Measurements from ENCODE around the gene PTGER3. TPM values are rescaled to one million over a fixed set of nuclear protein-coding genes. Genes with fewer than 3 reads are reported as not detected.
A peak's percentile ranks its signal among the peaks of the same experiment; 100 is the strongest.

PTGER3 gene
- total and polyA plus RNA-seq, 10 of the 15 experiments (the other 5 are each of a cell fraction or from before 2014, with no cell fraction given): under 0.01 to 0.04 (median 0.02) TPM; not detected in 7

DNA sequence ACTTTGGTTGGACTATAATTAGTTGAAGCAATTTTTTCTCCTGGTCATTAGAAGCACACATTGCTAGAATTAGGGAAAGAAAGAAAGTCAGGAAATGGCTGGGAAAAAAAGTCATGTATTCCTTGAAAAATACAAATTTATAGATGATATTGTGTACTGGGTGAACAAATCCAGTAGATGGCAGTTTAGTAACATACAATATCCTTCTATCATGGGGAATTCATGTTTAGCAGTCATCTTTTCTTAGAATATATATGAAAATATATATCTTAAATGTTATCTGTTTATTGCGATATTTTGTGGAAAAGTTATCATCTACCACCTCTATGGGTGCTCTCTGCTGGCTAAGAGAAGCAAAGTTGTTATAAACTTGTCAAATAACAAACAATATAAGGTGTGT is 46.3 kb upstream of the PTGER3 start:
- FAIRE-seq (no peak), ATAC-seq (no peak), DNase-seq (ENCODE audit: low read depth, low spot score) (no peak)
- no peaks in the 10 kb centered on the region for H3K9me3 ChIP-seq (replicated peaks; ENCODE audit: control insufficient read depth, insufficient read depth, low read length)
- H3K9ac ChIP-seq (ENCODE audit: control insufficient read depth, insufficient read depth, low read length): no peak overlapping the region
- no peaks in the 10 kb centered on the region for H3K79me2 ChIP-seq (ENCODE audit: control insufficient read depth, insufficient read depth, low read length)
- H3K27me3 ChIP-seq (replicated peaks in 1 of 2; ENCODE audit: control insufficient read depth in 2 of 2, insufficient read depth in 2 of 2, low read length in 1 of 2): no peaks in the 10 kb centered on the region
- ChIA-PET CTCF (interaction anchor here (0.8 to 2.8 kb wide), 3 partner anchors 271 to 944 kb away, joined by 3 to 10 read pairs (median 7); no protein-coding TSS in a partner anchor), POLR2A (no interaction called here), RAD21 (ENCODE audit: unreplicated experiment) (no interaction called here), SMC1A (ENCODE audit: uncharacterized antibody, unreplicated experiment) (interaction anchor here (1.5 kb wide), 1 partner anchor 9 kb away, joined by 7 read pairs; no protein-coding TSS in a partner anchor)
- no peak overlapping the region for H3K4me3 ChIP-seq
- H3K27ac ChIP-seq (ENCODE audit: control insufficient read depth, insufficient read depth): no peak overlapping the region
- no peak overlapping the region for H3K4me2 ChIP-seq (ENCODE audit: control insufficient read depth, insufficient read depth)
- TF ChIP-seq, protein P1, sequence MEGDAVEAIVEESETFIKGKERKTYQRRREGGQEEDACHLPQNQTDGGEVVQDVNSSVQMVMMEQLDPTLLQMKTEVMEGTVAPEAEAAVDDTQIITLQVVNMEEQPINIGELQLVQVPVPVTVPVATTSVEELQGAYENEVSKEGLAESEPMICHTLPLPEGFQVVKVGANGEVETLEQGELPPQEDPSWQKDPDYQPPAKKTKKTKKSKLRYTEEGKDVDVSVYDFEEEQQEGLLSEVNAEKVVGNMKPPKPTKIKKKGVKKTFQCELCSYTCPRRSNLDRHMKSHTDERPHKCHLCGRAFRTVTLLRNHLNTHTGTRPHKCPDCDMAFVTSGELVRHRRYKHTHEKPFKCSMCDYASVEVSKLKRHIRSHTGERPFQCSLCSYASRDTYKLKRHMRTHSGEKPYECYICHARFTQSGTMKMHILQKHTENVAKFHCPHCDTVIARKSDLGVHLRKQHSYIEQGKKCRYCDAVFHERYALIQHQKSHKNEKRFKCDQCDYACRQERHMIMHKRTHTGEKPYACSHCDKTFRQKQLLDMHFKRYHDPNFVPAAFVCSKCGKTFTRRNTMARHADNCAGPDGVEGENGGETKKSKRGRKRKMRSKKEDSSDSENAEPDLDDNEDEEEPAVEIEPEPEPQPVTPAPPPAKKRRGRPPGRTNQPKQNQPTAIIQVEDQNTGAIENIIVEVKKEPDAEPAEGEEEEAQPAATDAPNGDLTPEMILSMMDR (IDR thresholded peaks at IDR 0.05 in 2 of 3, conservative IDR thresholded peaks at IDR 0.05 in 1 of 3; ENCODE audit: control insufficient read depth in 2 of 3, extremely low read depth in 1 of 3, insufficient read depth in 1 of 3, low read depth in 3 of 3, low read length in 3 of 3): peak in 1 of 3 experiments; percentile 14; a peak in 2 of 6 replicates
- TF ChIP-seq RAD21 (IDR thresholded peaks at IDR 0.05; ENCODE audit: insufficient read depth, low read depth, low read length): peak; percentile 32; the same call in 1 of the 2 replicates
- TF ChIP-seq SMC3 (IDR thresholded peaks at IDR 0.05; ENCODE audit: borderline replicate concordance, low read length): 0 out of 2 replicates have a peak, but pooled peaks have one; percentile 2
- TF ChIP-seq NFIC (IDR thresholded peaks at IDR 0.05; ENCODE audit: low read depth, low read length): no peak
- TF ChIP-seq, protein P2, sequence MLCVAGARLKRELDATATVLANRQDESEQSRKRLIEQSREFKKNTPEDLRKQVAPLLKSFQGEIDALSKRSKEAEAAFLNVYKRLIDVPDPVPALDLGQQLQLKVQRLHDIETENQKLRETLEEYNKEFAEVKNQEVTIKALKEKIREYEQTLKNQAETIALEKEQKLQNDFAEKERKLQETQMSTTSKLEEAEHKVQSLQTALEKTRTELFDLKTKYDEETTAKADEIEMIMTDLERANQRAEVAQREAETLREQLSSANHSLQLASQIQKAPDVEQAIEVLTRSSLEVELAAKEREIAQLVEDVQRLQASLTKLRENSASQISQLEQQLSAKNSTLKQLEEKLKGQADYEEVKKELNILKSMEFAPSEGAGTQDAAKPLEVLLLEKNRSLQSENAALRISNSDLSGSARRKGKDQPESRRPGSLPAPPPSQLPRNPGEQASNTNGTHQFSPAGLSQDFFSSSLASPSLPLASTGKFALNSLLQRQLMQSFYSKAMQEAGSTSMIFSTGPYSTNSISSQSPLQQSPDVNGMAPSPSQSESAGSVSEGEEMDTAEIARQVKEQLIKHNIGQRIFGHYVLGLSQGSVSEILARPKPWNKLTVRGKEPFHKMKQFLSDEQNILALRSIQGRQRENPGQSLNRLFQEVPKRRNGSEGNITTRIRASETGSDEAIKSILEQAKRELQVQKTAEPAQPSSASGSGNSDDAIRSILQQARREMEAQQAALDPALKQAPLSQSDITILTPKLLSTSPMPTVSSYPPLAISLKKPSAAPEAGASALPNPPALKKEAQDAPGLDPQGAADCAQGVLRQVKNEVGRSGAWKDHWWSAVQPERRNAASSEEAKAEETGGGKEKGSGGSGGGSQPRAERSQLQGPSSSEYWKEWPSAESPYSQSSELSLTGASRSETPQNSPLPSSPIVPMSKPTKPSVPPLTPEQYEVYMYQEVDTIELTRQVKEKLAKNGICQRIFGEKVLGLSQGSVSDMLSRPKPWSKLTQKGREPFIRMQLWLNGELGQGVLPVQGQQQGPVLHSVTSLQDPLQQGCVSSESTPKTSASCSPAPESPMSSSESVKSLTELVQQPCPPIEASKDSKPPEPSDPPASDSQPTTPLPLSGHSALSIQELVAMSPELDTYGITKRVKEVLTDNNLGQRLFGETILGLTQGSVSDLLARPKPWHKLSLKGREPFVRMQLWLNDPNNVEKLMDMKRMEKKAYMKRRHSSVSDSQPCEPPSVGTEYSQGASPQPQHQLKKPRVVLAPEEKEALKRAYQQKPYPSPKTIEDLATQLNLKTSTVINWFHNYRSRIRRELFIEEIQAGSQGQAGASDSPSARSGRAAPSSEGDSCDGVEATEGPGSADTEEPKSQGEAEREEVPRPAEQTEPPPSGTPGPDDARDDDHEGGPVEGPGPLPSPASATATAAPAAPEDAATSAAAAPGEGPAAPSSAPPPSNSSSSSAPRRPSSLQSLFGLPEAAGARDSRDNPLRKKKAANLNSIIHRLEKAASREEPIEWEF (IDR thresholded peaks at IDR 0.05; ENCODE audit: insufficient replicate concordance, low read depth, low read length): no peak
- BruUV-seq (replicated peaks): no TSS peak
- no peak overlapping the region for H2AFZ ChIP-seq (ENCODE audit: control insufficient read depth, low read depth, low read length)
- WGBS (ENCODE audit: insufficient coverage, insufficient replicate concordance, low lambda C conversion rate, missing lambda C conversion rate): 38% methylated on average over 1 of the region's 1 CpG
- H3K4me1 ChIP-seq (ENCODE audit: control insufficient read depth, insufficient read depth, low read length): no peaks in the 10 kb centered on the region
- H3K36me3 ChIP-seq (ENCODE audit: control insufficient read depth in 2 of 2, insufficient read depth in 2 of 2, low read length in 1 of 2): no peaks in the 10 kb centered on the region
- intact Hi-C loops (cut with micrococcal nuclease; ENCODE audit: unreplicated experiment): loop anchor here (5.0 kb wide), 2 partner anchors 428 to 943 kb away; no protein-coding TSS in a partner anchor
- in situ Hi-C loops (cut with MboI): loop anchor here (25.0 kb wide), 1 partner anchor 943 kb away; no protein-coding TSS in a partner anchor
- H4K20me1 ChIP-seq (ENCODE audit: control insufficient read depth, insufficient read depth): no peaks in the 10 kb centered on the region

All from GM12878 (cell line).